ENCODE data around the gene LDLRAD4.

Gene LDLRAD4

GRCh38 chr18:13289481-13290205 is 71.1 kb downstream of the LDLRAD4 start:
- no peak for DNase-seq

GRCh38 chr18:13290856-13291271 is 72.3 kb downstream of the LDLRAD4 start:
- DNase-seq = no peak

- DNase-seq = no peak
Observed at GRCh38 chr18:13291299-13291698, 72.7 kb downstream of the LDLRAD4 start.

- no peak for DNase-seq
Observed at GRCh38 chr18:13291745-13292447, 73.3 kb downstream of the LDLRAD4 start.

DNA sequence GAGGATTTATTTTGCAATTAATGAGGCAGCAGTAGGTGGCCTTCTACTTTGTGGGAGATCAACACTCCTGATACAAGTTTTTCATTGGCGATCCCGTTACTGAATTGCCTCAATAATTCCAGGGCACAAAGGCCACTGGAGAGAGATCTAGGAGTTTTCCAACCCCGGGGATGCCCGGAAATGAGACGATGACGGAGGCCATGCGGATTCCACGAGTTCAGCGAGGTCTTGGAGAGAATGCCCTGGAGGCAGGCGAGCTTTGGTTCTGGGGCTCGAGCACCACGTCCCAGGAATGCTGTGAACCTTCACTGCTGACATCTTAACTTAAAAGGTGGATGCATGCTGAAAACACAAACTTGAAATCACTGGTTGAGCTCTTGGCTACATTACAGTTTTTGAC is 74.2 kb downstream of the LDLRAD4 start:
- no peak for DNase-seq

DNA sequence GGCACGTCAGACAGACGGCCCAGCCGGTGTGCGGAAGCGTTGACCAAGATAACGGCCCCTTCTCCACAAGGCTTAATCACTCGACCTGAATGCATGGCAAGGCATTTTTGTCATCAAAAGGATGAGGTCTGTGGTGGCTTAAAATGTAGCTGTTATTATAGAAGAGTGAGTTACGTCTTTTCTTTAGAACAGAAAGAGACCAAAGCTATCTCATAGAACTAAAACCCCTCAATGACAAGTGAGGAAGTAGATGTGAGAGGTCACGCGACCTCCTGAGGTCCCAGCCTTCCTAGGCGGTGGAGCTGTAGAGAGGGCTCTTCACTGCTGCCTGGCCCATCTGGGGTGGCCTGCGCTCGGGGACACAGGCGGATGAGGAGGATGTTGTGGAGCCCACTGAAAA is 75.7 kb downstream of the LDLRAD4 start:
- DNase-seq = no peak

- no peak for DNase-seq
Observed at GRCh38 chr18:13295894-13296293, 77.3 kb downstream of the LDLRAD4 start.

GRCh38 chr18:13296867-13297574 is 78.5 kb downstream of the LDLRAD4 start:
- no peak for DNase-seq

- DNase-seq = no peak
Observed at GRCh38 chr18:13298262-13298661, 79.7 kb downstream of the LDLRAD4 start.

- DNase-seq = peak; percentile 17
Observed at GRCh38 chr18:13300029-13300428, 81.5 kb downstream of the LDLRAD4 start.

- no peak for DNase-seq
Observed at GRCh38 chr18:13300796-13301195, 82.2 kb downstream of the LDLRAD4 start.

- DNase-seq = no peak
Observed at GRCh38 chr18:13302040-13302439, 83.5 kb downstream of the LDLRAD4 start.

DNA sequence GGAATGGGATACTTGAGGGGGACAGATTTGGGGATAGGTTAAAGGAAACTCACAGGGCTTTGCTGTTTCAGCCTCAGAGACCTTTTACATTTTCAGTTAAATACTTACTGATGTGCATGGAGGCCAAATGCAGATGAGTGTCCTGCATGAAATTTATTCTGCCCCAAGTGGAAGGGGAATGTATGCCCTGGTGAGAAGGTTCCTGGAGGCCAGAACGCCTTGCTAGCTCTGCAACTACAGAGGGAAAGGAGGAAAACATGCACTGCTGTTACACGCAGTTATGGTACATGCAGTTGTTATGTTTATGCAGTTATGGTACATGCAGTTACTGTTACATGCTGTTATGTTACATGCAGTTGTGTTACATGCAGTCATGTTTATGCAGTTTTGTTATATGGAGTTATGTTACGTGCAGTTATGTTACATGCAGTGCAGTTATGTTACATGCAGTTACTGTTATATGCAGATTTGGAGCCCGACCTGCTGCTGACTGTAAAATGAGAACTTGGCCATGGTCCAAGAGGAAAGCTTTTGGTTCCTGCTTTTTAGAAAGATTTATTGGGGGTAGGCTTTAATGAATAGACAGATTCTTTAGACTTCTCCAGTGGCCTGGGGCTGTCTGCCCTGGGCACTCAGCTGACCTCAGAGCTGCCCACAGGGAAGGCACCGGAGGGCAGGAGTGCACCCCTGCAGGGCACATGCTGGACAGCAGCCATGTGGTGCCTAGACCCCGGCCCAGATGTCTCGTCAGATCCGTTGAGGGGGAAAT is 84.1 kb downstream of the LDLRAD4 start:
- DNase-seq = peak; percentile 8

DNA sequence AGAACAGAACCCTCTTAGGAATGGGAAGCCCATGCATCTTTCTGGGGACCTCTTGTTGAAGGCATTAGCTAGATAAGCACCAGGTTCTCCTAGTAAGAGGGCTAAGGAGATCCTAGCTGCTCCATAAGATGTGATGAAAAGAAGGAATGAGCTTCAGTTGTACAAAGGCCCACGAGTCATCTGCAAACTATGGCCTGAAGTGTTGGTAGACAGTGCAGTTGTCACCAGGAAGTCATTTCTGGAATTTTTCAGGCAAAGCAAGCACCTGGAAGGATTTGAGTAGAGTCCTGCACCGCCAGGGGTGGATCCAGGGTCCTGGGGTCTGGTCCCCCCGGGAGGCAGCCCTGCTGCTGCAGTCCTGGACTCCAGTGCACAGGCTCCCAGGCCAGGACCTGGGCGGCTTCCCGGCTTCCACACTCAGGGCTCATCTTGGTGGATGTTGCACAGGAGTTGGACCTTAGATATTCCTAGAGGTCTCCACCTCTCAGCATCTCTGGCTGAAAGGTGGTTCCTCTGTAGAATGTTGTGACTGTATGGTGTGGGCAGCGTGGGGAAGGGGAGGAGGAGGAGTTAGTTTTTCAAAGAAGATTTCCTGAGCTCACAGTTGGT is 85.3 kb downstream of the LDLRAD4 start:
- no peak for DNase-seq

GRCh38 chr18:13305301-13305700 is 86.7 kb downstream of the LDLRAD4 start:
- no peak for DNase-seq

DNA sequence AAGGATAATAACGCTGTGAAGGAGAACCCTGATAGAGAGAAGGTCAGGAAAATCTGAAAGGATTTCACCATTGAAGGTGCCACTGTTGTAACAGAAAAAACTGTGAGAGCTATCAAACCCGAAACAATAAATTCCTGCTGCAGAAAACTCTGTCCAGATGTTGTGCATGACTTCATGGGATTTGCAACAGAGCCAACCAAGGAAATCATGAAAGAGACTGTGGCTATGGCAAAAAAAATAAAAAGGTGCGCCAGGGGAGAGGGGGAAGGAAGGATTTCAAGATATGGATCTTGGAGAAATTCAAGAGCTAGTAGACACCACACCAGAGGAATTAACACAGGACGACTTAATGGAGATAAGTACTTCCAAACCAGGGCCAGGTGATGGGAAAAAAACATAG is 88.0 kb downstream of the LDLRAD4 start:
- DNase-seq = no peak

- no peak for DNase-seq
Observed at GRCh38 chr18:13308369-13308768, 89.8 kb downstream of the LDLRAD4 start.

DNA sequence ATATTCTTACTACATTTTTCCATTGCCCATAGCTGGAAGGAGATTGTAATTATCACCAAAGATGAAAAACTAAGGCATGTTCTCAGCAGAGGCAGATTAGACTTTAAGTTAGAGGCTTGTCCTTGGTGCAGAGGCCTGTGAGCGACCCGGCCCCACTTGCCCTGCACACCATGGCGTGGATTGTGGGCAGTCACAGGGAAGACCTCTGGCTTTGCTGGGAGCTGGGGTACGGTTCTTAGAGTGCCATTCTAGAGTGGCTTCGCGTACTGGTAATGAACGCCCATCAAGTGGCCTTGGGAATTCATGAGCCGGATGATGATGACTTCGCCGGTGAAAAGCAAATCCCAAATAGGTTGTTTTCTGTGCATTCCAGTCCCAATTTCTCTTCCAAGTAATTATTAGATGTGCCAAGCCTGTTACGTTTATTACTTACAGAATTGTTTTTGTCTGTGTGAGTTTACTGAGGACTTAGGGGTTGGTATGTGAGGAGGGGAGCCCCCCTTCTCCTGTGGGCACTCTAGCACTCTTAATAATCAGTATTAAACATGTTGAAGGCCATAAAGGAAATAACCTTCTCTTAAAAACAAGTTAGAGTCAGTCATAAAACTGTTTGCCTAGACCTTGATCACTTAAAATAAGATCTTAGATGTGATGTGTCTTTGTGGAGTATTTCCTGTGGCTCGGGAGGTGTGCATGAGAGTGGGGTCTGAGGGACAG is 90.6 kb downstream of the LDLRAD4 start:
- DNase-seq = peak; percentile 55

GRCh38 chr18:13309748-13310670 is 91.4 kb downstream of the LDLRAD4 start:
- no peak for DNase-seq

DNA sequence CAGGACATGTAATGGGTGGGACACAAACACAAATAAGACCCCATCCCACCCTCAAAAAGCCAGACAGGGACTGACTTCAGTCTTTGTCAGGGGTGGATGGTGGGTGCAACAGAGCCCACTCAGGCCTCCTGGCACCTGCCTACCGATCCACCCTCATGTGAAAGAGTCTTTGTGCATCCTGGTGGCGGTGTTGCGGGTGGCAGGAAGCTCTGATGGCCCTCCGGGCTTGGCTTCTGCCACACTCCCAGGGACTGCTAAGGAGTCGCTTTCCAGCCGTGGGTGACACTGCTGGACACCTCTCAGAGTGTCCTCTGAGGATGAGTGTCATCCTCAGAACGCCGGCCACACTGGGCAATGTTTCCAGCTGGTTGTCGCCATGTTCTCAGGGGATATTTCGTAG is 92.6 kb downstream of the LDLRAD4 start:
- DNase-seq = no peak

- DNase-seq = no peak
Observed at GRCh38 chr18:13312515-13312914, 94.0 kb downstream of the LDLRAD4 start.

Data from DMS79 (cell line).